HG03280 (cell line): ENCODE data around the gene ZDHHC3.

Source experiments
- ATAC-seq: cut with Tn5 transposase; IDR thresholded peaks from one replicate; pipeline ENCODE4 v1.9.1; 2021; ENCODE audit warnings: mild to moderate bottlenecking, moderate library complexity; ENCODE audit not compliant: unreplicated experiment

Gene ZDHHC3

DNA sequence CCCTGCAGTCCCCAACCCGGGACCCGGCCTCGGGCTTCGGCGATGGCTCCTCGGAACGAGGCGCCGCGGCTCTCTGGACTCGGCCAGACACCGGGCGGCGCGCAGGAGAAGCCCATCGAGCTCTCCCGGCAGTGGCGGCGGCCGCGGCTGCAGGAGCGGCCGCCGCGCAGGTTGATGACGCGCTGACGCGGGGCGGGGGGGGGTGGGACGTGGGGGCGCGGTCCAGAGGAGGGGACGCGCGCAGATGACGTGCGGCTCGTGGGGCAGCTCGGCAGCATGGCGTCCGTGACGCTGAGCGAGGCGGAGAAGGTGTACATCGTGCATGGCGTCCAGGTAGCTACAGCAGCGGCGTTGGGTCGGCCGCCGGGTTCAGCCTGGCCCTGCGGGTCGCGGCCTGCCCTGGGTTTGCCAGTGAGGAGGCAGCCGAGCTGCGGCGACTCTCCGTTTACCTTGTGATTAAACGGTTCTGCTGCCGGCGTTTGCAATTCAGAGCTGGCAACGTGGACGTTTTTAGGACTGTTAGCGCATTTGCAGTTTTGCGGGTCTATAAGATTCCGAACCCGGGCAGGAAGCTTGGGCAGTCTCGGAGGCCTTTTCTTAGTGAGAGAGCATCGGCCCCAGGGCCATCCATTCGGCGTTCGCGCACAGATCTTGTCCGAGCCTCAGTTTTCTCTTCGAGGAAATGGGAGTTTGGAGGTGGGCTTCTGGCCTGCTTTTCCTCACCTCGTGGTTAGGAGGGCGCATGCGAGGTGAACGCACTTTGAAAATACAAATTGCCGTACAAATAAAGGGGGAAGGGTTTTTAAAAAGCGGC, at the start of gene ZDHHC3, which contains the start of gene EXOSC7:
Gene ZDHHC3, minus strand, starts transcription at position 173 of the 814 bp plus-strand sequence. CDS start 16,738 bp downstream, outside the sequence.
Gene EXOSC7, plus strand, starts transcription at position 243 of the 814 bp plus-strand sequence. Its CDS starts 34 bp downstream, at position 277.
- peak; percentile 84 for ATAC-seq

GRCh38 chr3:45024542-45025255, 48.7 kb upstream of the ZDHHC3 start:
- no peak for ATAC-seq

- no peak for ATAC-seq
Observed at GRCh38 chr3:45023675-45024074, 47.7 kb upstream of the ZDHHC3 start.

DNA sequence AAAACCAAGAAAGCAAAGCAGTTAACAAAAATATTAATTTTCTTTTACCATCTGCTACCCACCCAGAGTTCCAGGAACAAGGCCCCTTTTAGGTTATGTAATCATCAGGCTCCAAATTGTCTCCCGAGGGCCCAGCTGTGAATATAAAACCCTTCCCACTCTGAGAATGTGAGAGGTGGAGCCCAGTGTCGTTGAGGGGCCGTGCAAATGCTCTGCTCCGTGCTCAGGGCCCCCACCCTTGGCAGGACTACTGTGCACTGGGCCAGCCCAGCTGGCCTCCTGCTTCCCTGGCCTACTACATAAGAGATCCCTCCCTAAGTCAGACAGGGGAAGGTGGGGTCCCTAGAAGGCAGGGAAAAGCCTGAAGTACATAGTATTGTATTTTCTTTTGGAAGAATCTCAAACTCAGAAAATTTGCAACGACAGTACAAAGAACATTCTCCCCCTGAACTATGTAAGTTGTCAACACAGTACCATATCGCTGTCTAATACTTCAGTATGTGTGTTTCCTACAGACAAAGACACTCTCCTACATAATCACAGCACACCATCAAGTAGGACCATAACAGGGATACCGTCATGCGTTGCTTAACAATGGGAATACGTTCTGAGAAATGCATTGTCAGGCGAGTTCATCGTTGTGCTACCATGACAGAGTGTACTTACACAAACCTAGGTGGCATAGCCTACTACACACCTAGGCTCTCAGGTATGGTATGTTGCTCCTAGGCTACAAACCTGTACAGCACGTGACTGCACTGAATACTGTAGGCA, 45.7 kb upstream of the ZDHHC3 start:
- no peak for ATAC-seq

DNA sequence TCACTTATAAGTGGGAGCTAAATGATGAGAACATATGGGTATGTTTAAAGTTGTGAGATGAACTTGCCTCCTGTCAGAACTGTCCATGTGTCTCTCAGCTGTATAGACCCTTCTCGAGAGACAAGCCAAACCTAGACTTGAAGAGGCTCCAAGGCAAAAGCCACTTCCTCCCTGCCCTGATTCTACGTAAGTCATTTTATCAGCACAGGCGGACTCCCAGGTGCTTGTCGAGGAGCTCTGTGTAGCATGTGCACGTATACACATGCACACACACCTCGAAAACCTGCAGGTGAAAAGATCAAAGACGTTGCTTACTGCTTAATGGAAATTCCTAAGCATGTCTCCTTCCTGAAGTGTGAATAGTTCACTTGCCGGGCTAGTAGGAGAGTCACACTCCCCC, 44.6 kb upstream of the ZDHHC3 start:
- ATAC-seq: no peak

DNA sequence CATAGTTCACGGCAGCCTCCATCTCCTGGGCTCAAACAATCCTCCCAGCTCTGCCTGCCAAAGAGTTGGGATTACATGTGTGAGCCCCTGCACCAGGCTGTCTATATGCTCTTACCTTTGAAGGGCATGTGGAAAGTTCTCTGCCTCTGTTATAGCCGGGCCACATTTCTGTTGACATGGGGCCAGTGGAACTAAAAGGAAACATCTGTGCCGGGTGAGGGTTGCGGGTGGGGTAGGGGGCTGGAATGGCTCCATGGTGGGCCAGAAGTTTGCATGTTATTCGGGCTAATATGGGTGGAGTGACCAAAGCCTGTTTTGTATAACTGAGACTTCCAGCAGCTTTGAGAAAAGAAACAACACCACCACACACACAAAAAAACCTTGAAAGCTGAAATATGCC, 41.8 kb upstream of the ZDHHC3 start:
- no peak for ATAC-seq

GRCh38 chr3:45016916-45017315, 40.9 kb upstream of the ZDHHC3 start:
- no peak for ATAC-seq

DNA sequence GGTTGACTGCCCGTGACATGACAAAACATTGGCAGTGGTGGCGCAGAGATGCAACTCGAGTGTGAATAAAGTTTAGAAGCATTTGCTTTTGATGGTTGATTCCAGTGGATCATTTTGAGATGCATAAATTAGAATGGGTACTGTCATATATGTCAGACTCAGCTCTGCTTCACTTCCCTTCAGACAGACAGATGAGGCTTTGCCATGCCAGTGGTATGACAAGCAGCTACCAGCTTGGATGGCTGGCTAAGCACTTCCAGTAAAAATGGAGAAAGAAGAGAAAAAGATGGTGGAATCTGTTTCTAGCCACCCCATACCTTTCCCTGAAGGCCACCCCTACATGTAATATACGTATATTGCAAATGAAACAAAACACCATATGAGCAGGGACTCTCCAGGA, 36.6 kb upstream of the ZDHHC3 start:
- no peak for ATAC-seq

GRCh38 chr3:45011756-45012508, 36.0 kb upstream of the ZDHHC3 start:
- no peak for ATAC-seq

GRCh38 chr3:45010811-45011333, 34.9 kb upstream of the ZDHHC3 start:
- no peak for ATAC-seq

GRCh38 chr3:45009868-45010267, 33.9 kb upstream of the ZDHHC3 start:
- ATAC-seq: no peak

DNA sequence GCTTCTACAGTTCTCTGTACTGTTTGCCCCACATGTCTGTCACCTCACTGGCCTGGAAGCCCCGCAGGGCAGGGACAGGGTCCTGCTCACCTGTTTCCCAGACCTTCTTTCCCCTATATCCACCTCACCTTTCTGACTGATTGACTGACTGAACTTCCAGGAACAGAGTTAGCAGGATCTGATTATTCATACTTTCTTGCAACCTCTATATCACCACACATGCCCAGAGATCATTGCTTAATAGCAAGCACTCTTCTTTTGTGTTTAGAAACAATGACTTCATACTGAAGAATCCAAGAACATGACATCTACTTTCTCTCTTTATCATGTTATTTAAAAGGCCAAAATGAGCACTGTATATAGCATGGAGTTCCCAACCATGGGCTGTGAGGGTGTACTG, 32.1 kb upstream of the ZDHHC3 start:
- ATAC-seq: no peak

DNA sequence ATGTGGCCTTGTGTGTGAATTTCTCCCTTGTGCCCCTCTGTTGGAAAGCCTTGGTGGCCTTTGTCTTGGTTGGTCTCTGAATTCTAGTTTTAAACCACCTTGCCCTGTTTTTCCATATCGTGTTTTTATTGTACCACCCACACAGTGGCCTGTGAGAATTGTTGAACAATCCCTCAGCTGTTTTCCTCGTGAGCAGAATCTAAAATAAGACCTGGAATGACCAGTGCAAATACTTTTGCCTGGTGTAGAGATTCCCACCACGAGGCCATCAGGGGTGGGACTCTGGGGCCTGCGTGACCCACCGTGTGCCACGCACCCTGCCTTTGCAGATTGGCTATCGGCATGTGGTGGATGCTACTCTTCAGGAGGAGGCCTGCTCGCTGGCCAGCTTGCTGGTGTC, 31.1 kb upstream of the ZDHHC3 start:
- ATAC-seq: no peak

- no peak for ATAC-seq
Observed at GRCh38 chr3:45003859-45004258, 27.9 kb upstream of the ZDHHC3 start.

GRCh38 chr3:45003406-45003805, 27.4 kb upstream of the ZDHHC3 start:
- ATAC-seq: no peak

DNA sequence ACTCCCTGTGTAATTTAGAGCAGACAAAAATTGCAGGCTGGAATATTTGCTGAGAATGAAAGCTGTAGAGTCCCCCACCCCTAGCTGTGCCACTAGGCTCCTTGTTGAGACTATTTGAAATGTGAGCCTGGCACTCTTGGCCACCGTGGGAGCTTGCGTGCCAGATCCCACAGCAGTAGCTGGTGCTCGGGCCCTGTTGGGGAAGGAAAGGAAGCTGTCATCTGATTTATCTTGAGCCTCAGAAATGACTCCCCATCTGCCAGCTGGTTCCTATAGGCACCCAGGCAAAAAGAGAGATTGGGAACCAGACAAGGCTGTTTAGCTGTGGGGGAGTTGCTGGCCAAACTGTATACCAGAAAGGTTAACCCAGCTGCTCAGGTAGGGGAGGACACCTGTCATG, 26.7 kb upstream of the ZDHHC3 start:
- no peak for ATAC-seq

- ATAC-seq: no peak
Observed at GRCh38 chr3:45002139-45002660, 26.2 kb upstream of the ZDHHC3 start.

DNA sequence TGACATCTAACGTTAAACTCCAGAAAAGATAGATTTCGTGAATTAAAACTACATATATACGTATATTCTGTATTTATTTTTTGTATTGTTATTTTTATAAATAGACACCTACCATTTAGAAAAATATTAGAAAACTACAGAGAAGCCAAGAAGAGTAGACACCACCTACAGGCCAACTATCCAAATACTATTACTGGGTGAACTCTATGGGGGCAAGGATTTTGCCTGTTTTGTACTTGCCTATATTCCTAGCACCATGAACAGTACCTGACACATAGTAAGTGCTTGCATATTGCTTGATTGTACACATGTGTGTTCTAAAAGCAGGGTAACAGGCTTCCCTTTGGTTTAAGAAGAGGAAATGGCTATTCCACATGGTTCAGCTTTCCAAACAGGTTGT, 25.8 kb upstream of the ZDHHC3 start:
- no peak for ATAC-seq

GRCh38 chr3:45000823-45001222, 24.8 kb upstream of the ZDHHC3 start:
- no peak for ATAC-seq

DNA sequence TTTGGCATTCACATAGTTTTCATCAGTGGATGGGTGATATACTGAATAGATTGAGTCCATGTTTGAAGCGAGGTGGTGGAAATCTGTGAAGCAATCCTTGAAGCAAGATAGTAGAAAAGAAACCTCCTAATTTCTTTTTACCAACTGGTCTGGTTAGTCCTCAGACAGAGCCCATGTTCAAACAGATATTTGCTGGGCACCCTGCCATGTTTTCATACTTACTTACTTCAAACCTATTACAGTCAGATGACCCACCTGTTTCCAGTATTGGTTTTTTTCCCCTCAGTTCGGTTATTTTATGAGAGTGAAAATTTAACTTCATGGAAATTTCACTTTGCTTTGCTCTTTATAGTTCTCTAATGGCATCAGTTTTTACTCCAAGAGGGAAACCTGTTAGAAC, 23.8 kb upstream of the ZDHHC3 start:
- no peak for ATAC-seq
